BJ (cell line): ENCODE measurements around the gene EEF1AKMT2. TPM values are rescaled to one million over a fixed set of nuclear protein-coding genes. Genes with fewer than 3 reads are reported as not detected.

Experiments used
- CTCF ChIA-PET: fragments of 350-600 bp; formaldehyde crosslinking; extraction: SDS; loops from one replicate; lab custom pipeline; 2021; ENCODE audit warnings: antibody characterized with exemption, inconsistent platforms; lab: Yijun Ruan, JAX
- POLR2A ChIA-PET: fragments of 300-600 bp; sonication (Branson Sonifier 250); formaldehyde crosslinking; extraction: SDS; loops from one replicate; lab custom pipeline; 2021; ENCODE audit warnings: antibody characterized with exemption; lab: Charles Lee
- DNase-seq: peaks from one replicate; pipeline ENCODE4 v3.0.0-alpha.2; 2011; ENCODE audit warnings: low read depth
- H3K27me3 ChIP-seq: 2 replicates; pipeline ENCODE4 v1.6.0; 2011; ENCODE audit warnings: low read length; ENCODE audit not compliant: control insufficient read depth, insufficient read depth
- H3K36me3 ChIP-seq: 2 replicates; pipeline ENCODE4 v1.5.1; 2011; ENCODE audit warnings: low read length; ENCODE audit not compliant: control insufficient read depth, insufficient read depth
- H3K4me3 ChIP-seq: 2 replicates; pipeline ENCODE4 v1.5.1; 2011; ENCODE audit warnings: low read depth, mild to moderate bottlenecking, control low read depth, low read length
- polyA plus RNA-seq: library from polyadenylated mRNA; depleted of rRNA; stranded (reverse); fragments of >200 nt; gene quantifications from 2 replicates; pipeline ENCODE4 v1.2.3, GENCODE V29; 2011
- TF ChIP-seq, protein P1 (sequence below): IDR thresholded peaks from 2 replicates; pipeline ENCODE4 v1.5.1; 2011; ENCODE audit warnings: low read depth, mild to moderate bottlenecking, control low read depth, inconsistent platforms, low read length, moderate library complexity; ENCODE audit not compliant: insufficient read depth

Gene EEF1AKMT2
- polyA plus RNA-seq, 1 experiment = 8.0 TPM

DNA sequence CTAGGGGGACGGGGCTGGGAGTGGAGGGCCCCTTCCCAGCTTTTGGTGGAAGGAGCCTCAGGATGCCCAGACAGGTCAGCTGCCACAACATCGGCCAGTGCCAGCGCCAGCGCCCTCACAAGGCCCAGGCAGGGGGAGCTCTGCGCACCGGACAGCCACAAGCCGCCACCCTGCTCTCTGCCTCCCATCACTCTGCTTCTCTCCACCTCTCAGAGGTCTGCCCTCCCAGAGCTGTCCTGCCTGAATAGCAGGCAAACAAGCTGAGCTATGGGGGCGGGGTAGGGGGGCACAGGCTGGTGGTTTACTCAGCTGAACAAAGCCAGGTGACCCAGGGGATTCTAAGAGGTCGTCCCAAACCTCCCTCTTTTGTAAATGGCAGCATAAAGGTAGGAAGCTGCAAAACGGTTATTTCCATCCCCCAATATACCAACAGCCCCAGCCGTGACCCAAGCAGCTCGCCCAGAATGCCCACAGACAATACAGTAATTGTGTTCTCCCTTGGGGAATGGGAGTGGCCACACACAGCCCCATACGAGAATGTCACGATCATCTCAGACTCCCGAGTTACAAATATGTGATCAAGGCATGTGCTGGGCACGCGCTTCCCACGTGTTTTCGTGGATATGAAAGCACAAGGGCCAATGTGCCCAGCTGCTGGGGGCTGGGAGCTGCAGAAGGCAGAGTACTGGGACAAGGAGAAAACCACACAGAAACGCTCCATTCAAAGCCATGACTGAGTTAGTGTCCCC is 67.2 kb downstream of the EEF1AKMT2 start:
- ChIA-PET CTCF (interaction anchor here (0.6 to 1.2 kb wide), 2 partner anchors 17 to 432 kb away, joined by 3 to 4 read pairs; no protein-coding TSS in a partner anchor), POLR2A (no interaction called here)
- TF ChIP-seq, protein P1, sequence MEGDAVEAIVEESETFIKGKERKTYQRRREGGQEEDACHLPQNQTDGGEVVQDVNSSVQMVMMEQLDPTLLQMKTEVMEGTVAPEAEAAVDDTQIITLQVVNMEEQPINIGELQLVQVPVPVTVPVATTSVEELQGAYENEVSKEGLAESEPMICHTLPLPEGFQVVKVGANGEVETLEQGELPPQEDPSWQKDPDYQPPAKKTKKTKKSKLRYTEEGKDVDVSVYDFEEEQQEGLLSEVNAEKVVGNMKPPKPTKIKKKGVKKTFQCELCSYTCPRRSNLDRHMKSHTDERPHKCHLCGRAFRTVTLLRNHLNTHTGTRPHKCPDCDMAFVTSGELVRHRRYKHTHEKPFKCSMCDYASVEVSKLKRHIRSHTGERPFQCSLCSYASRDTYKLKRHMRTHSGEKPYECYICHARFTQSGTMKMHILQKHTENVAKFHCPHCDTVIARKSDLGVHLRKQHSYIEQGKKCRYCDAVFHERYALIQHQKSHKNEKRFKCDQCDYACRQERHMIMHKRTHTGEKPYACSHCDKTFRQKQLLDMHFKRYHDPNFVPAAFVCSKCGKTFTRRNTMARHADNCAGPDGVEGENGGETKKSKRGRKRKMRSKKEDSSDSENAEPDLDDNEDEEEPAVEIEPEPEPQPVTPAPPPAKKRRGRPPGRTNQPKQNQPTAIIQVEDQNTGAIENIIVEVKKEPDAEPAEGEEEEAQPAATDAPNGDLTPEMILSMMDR = no peak
- DNase-seq = no peak
- peaks cover 3% of the 10 kb centered on the region for H3K36me3 ChIP-seq
- no peaks in the 10 kb centered on the region for H3K27me3 ChIP-seq
- no peak overlapping the region for H3K4me3 ChIP-seq

DNA sequence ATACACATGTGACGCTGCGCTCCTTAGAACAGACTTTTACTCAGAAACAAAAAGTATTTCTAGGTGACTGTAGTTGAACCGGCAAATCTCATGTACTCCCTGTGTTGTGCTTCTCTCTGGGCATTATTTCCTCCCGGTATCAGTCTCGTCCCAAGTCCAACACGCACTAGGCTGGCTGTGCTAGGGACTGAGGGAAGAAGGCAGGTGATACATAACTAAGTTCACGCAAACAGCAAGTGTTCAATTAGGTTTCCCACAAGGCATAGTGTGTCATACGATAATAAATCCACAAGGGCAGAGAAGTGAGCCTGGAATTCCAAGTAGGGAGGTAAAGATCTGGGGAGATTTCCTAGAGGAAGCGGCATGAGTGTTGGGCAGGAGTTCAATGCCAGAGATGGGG is 67.9 kb downstream of the EEF1AKMT2 start:
- no peak overlapping the region for H3K4me3 ChIP-seq
- TF ChIP-seq, protein P1 = no peak
- CTCF ChIA-PET = interaction anchor here (0.6 kb wide), 2 partner anchors 55 to 433 kb away, joined by 3 read pairs; no protein-coding TSS in a partner anchor

DNA sequence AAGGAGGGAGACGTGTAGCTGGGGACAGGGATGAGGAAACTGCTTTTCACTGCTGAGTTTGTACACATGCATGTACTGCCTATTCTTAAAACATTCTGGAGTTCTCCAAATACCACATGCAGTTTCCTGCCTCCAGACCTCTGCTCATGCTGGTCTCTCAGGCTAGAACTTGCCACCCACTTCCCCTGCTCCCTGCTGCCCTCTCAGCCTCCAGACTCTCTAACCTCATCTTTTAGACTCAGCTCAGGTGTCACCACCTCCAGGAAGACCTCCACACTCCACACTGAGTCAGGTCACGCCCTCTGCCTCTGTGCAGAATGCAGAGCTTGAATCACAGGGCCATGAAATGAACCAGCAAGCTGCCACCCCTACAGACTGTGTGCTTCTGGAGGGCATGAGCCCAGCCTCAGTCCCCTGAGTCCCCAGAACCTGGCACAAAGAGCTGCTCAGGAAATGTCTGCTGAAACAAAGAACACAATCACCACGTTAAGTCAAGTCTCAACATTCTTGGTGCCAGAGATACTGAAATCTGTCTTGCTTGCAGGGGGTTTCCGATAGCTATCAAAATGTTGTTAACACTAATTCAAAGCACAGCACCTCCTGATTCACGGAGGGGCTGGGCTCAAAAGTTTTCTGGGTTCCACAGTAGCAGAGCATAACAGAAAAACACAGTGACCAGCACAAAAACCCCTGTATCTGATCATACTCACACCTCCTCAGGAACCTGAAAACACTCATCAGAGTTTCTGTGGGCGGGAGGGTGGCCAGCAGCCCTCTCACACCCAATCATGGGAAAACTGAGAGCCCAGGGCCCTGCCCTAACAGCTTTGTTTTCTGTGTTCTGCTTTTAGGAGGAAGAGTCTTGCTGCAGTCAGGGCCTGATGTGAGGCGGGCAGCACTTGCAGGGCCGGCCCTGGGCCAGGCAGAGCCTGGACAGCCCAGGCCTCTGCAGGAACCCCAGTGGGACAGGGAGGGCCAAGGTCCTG is 68.6 kb downstream of the EEF1AKMT2 start:
- peaks cover 3% of the 10 kb centered on the region for H3K36me3 ChIP-seq
- H3K27me3 ChIP-seq = no peaks in the 10 kb centered on the region
- no peak overlapping the region for H3K4me3 ChIP-seq
- CTCF ChIA-PET = interaction anchor here (0.6 to 1.3 kb wide), 3 partner anchors 18 to 54 kb away, joined by 3 to 6 read pairs (median 3); no protein-coding TSS in a partner anchor
- TF ChIP-seq, protein P1 = no peak
- POLR2A ChIA-PET = interaction anchor here (0.8 kb wide), 1 partner anchor 10 kb away, joined by 3 read pairs; no protein-coding TSS in a partner anchor
- DNase-seq = no peak

More for the DNA sequence above, 67.9 kb downstream of the EEF1AKMT2 start:
- no peak for DNase-seq
- Histone ChIP-seq H3K27me3 (no peaks in the 10 kb centered on the region), H3K36me3 (peaks cover 3% of the 10 kb centered on the region)
- POLR2A ChIA-PET = no interaction called here

DNA sequence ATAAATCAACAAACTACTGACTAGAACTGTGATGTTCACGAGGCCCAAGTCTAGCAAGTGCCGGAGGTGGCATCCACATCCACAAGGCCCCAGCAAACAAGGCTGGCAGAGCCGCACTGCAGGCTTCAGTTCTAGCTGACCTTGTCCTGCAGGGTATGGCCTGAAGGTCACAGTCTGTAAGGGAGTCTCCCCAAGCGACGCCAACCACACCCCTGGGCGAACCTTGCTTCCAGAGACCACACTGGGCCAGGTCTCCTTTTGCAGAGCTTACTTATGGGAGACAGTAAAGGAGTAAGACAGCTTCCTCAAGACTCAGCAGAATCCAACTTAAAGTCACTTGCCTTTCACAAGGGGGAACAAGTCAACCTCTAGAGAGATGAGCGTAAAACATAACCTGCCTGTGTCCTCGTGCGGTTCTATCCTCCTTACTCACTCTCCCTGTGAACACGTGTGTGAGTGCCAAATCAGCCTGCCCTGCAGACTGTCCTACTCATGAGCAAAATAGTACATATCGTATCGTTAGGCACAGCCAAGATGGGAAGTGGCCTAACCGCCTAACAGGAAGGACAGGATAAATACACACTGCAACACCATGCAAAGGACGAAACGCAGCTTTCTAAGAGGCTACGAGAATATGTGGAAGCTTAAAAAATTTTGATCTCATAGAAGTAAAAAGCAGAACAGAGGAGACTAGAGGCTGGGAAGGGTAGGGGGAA is 70.2 kb downstream of the EEF1AKMT2 start:
- no peaks in the 10 kb centered on the region for H3K27me3 ChIP-seq
- TF ChIP-seq, protein P1 = no peak
- no peak for DNase-seq
- POLR2A ChIA-PET = no interaction called here
- CTCF ChIA-PET = interaction anchor here (1.0 kb wide), 1 partner anchor 48 kb away, joined by 3 read pairs; no protein-coding TSS in a partner anchor
- H3K4me3 ChIP-seq = no peak overlapping the region
- peaks cover 3% of the 10 kb centered on the region for H3K36me3 ChIP-seq
